Neural crest cell (in vitro differentiated cells): ENCODE results near the gene CYP2C8. TPM values are rescaled to one million over a fixed set of nuclear protein-coding genes. Genes with fewer than 3 reads are reported as not detected.
"Not testable (repeated sequence)": the region's sequence is repeated elsewhere in the genome, so short reads cannot be mapped to it uniquely, and the experiment has no call there.

Source experiments
- DNase-seq: peaks from one replicate; pipeline ENCODE4 v3.0.0; 2021; ENCODE audit warnings: low read depth, mixed read lengths, low spot score
- H3K27ac Mint-ChIP-seq: one replicate; pipeline ENCODE4 v1.8.0; 2021; ENCODE audit warnings: mild to moderate bottlenecking, mixed read lengths; ENCODE audit not compliant: unreplicated experiment
- H3K27me3 Mint-ChIP-seq: 2 replicates; pipeline ENCODE4 v1.8.0; 2021; ENCODE audit warnings: low read depth, mild to moderate bottlenecking, mixed read lengths
- H3K36me3 Mint-ChIP-seq: 2 replicates; pipeline ENCODE4 v1.8.0; 2021; ENCODE audit warnings: low read depth, mild to moderate bottlenecking, mixed read lengths
- H3K4me1 Mint-ChIP-seq: 2 replicates; pipeline ENCODE4 v1.8.0; 2021; ENCODE audit warnings: mixed read lengths
- H3K4me3 Mint-ChIP-seq: one replicate; pipeline ENCODE4 v1.8.0; 2021; ENCODE audit warnings: mild to moderate bottlenecking, mixed read lengths
- H3K9me3 Mint-ChIP-seq: 2 replicates; pipeline ENCODE4 v1.8.0; 2021; ENCODE audit warnings: mixed read lengths
- total RNA-seq: library from RNA; stranded (reverse); gene quantifications from 2 replicates; pipeline ENCODE4 v1.2.1, GENCODE V29; 2021
- TF ChIP-seq, protein P1 (sequence below): fragments of 200-600 bp; sonication (generic); conservative IDR thresholded peaks from 2 replicates; pipeline ENCODE4 v1.5.0; 2021; ENCODE audit warnings: antibody characterized with exemption, mild to moderate bottlenecking

Gene CYP2C8
- total RNA-seq, 1 donor from 2014 or later = 2.8 TPM

DNA sequence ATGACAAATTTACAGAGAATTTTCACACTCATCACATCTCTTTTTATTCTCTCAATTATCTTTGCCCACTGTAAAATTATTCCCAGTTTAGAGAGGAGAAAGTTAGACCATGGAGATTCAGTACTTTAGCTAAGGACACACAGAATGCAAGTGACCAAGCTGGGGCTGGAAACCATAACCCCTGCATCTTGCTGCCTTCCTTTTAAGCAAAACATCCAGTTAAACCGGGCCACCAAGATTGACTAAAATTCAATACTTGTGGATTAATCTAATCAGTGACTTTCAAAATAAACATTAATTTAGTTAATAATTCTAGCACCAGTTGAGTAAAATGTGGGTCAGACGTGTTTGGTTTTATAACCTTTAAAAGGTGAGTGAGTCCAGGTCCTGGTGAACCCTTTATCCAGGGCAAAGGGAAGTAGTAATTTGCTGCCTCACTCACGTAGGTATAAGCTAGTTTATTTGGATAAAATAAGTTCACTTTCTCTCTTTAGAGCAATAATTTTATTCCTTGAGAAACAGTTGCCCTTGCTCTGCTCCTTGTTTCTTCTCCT lies 1.9 kb upstream of the CYP2C8 start:
- no peak overlapping the region for H3K4me3 Mint-ChIP-seq
- H3K27me3 Mint-ChIP-seq = no peaks in the 10 kb centered on the region
- H3K4me1 Mint-ChIP-seq = no peaks in the 10 kb centered on the region
- no peaks in the 10 kb centered on the region for H3K9me3 Mint-ChIP-seq
- H3K27ac Mint-ChIP-seq = no peak overlapping the region
- TF ChIP-seq, protein P1, sequence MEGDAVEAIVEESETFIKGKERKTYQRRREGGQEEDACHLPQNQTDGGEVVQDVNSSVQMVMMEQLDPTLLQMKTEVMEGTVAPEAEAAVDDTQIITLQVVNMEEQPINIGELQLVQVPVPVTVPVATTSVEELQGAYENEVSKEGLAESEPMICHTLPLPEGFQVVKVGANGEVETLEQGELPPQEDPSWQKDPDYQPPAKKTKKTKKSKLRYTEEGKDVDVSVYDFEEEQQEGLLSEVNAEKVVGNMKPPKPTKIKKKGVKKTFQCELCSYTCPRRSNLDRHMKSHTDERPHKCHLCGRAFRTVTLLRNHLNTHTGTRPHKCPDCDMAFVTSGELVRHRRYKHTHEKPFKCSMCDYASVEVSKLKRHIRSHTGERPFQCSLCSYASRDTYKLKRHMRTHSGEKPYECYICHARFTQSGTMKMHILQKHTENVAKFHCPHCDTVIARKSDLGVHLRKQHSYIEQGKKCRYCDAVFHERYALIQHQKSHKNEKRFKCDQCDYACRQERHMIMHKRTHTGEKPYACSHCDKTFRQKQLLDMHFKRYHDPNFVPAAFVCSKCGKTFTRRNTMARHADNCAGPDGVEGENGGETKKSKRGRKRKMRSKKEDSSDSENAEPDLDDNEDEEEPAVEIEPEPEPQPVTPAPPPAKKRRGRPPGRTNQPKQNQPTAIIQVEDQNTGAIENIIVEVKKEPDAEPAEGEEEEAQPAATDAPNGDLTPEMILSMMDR = no peak
- no peak for DNase-seq
- H3K36me3 Mint-ChIP-seq = no peaks in the 10 kb centered on the region

DNA sequence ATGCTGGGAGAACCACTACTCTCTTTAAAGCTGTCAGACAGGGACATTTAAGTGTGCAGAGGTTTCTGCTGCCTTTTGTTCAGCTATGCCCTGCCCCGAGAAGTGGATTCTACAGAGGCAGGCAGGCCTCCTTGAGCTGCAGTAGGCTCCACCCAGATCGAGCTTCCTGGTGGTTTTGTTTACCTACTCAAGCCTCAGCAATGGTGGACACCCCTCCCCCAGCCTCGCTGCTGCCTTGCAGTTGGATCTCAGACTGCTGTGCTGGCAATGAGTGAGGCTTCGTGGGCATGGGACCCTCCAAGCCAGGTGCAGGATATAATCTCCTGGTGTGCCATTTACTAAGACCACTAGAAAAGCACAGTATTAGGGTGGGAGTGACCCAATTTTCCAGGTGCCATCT lies 5.2 kb downstream of the CYP2C8 start:
- H3K27me3 Mint-ChIP-seq, H3K4me3 Mint-ChIP-seq, H3K27ac Mint-ChIP-seq, DNase-seq, H3K9me3 Mint-ChIP-seq, H3K4me1 Mint-ChIP-seq: not testable (repeated sequence)
- H3K36me3 Mint-ChIP-seq = peaks cover 13% of the 10 kb centered on the region

DNA sequence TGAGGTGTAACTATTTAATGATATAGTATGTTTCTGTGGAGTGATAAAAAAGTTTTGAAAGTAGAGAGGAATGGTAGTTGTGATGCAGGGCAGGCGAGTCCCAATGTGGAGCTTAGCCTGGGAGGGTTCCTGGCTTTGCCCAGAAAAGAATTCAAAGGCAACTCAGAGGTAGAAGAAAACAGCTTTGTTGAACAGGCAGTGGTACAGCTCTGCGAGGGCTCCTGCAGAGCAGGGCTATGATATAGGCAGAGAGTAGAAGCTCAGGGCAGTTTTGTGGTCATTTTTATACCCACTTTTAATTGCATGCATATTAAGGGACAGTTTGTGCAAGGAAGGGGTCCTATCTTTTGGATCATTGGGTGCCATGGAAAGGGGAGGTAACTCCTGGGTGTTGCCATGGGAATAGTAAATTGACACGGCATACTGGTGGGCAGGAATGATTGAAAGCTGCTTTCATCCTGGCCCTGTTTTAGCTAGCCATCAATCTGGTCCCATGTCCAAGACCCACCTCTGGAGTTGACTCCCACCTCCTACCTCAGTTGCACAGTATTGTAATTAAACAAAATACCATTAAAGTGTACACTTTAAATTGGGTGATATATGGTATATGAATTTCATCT lies 12.4 kb downstream of the CYP2C8 start:
- H3K36me3 Mint-ChIP-seq = peaks cover 15% of the 10 kb centered on the region
- peaks cover 13% of the 10 kb centered on the region for H3K9me3 Mint-ChIP-seq
- H3K27ac Mint-ChIP-seq = no peak overlapping the region
- TF ChIP-seq, protein P1 = no peak
- no peaks in the 10 kb centered on the region for H3K27me3 Mint-ChIP-seq
- H3K4me1 Mint-ChIP-seq = no peaks in the 10 kb centered on the region
- no peak overlapping the region for H3K4me3 Mint-ChIP-seq
- DNase-seq = no peak

DNA sequence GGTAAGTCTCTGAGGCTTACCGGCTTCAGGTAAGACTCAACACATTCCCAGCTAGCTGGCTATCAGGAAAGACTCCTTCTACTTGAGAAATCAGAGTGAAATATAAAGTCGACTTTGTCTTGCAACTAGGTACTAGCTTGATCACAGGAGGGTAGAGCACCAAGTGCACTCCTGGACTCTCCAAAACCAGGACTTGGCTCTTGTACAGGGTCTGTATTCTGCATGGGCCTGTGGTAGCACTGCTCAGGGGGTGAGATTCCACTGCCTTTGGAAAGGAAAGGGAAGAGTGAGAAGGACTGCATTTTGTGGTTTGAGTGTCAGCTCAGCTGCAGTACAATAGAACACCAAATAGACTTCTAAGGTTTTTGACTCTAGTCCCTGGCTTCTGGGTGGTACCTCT lies 19.4 kb downstream of the CYP2C8 start:
- Mint-ChIP-seq H3K27me3 (no peaks in the 10 kb centered on the region), H3K4me1 (no peaks in the 10 kb centered on the region), H3K27ac (no peak overlapping the region), H3K4me3 (no peak overlapping the region), H3K36me3 (no peaks in the 10 kb centered on the region), H3K9me3 (peaks cover 2% of the 10 kb centered on the region)
- no peak for DNase-seq
- TF ChIP-seq, protein P1 = no peak

DNA sequence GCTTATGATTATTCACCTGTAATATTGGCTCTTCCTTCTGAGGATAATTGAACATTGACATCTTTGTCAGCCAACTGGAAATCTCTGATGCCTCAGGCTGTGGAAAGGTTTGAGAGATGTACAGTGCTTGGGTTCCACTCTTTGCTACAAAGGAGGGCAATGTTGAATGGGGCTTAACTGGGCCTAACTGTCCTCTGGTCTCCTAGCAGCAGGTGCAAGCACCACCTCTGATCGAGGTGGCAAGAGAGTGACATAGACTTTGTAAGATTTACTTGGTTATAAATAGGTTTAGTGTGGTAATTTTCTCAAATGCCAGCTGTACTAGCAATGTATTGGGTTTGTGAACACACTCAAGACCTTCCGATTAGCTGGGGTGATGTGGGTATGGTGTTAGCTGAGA lies 21.1 kb downstream of the CYP2C8 start:
- H3K9me3 Mint-ChIP-seq = peaks cover 2% of the 10 kb centered on the region
- H3K4me3 Mint-ChIP-seq = no peak overlapping the region
- H3K27ac Mint-ChIP-seq = no peak overlapping the region
- no peak for DNase-seq
- TF ChIP-seq, protein P1 = no peak
- H3K4me1 Mint-ChIP-seq = no peaks in the 10 kb centered on the region
- no peaks in the 10 kb centered on the region for H3K36me3 Mint-ChIP-seq
- no peaks in the 10 kb centered on the region for H3K27me3 Mint-ChIP-seq

DNA sequence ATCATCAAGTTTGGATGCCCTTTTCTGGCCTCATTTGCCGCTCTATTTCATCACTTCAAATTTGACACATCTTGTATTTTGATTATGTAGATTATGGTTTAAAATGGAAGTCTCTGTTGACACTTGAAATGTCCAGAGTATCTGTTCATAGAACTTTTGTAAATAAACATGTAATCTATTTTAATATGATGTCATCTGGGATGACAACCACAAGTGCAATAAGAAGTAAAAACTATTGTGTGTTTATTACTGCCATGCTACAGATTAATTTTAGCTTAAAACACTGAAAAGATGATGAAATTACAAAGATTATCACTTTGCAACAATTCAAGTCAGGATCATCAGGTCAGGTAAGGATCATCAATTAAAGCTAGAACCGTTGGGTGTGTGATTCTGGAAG lies 30.0 kb downstream of the CYP2C8 start:
- Mint-ChIP-seq H3K9me3 (no peaks in the 10 kb centered on the region), H3K27me3 (no peaks in the 10 kb centered on the region), H3K4me3 (no peak overlapping the region), H3K27ac (no peak overlapping the region), H3K4me1 (no peaks in the 10 kb centered on the region), H3K36me3 (no peaks in the 10 kb centered on the region)
- TF ChIP-seq, protein P1 = no peak
- no peak for DNase-seq
